GM11168 (cell line): ENCODE data around the gene PGAP1.

Source experiments
- in situ Hi-C: fragments of 300-500 bp; cut with MboI; formaldehyde crosslinking; loops from one replicate; pipeline ENCODE4 v1.12.0; 2022; ENCODE audit warnings: low sequenced_read_pairs; ENCODE audit not compliant: unreplicated experiment

Gene PGAP1, protein sequence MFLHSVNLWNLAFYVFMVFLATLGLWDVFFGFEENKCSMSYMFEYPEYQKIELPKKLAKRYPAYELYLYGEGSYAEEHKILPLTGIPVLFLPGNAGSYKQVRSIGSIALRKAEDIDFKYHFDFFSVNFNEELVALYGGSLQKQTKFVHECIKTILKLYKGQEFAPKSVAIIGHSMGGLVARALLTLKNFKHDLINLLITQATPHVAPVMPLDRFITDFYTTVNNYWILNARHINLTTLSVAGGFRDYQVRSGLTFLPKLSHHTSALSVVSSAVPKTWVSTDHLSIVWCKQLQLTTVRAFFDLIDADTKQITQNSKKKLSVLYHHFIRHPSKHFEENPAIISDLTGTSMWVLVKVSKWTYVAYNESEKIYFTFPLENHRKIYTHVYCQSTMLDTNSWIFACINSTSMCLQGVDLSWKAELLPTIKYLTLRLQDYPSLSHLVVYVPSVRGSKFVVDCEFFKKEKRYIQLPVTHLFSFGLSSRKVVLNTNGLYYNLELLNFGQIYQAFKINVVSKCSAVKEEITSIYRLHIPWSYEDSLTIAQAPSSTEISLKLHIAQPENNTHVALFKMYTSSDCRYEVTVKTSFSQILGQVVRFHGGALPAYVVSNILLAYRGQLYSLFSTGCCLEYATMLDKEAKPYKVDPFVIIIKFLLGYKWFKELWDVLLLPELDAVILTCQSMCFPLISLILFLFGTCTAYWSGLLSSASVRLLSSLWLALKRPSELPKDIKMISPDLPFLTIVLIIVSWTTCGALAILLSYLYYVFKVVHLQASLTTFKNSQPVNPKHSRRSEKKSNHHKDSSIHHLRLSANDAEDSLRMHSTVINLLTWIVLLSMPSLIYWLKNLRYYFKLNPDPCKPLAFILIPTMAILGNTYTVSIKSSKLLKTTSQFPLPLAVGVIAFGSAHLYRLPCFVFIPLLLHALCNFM

DNA sequence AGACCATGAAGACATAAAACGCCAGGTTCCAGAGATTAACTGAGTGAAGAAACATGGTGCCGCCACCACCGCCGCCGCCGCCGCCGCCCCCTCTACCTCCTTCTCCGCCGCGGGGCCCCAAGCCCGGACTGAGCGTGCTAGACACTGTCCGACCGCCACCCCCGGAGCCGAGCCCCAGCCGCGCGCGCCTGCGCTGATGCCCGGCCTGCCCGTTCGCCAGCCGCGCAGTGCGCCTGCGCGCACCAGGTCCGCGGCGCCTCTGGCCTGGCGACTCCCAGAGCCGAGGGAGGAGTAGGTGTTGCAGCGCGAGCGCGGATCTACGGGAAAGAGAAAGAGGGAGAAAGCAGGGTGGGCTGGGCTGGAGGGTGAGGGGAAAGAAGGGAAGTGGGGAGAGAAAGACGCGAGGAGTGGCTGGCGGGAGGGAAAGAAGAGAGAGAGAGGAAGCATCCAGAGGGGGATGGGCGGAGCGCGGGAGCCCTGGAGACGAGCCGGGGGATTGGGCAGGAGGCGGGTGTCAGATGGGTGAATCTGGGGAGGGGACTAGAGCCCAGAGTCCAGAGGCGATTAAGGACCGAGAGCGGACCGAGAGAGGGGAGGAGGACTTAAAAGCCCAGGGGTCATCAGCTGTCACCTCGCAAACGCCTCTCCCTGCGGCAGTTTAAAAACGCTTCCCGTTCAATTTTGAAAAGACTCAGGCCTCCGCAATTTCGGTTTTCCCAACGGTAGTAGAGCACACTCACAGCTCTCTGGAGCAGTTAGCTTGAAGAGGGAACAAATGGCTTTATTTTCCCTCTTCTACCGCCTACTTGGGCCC is at the start of gene PGAP1:
Gene PGAP1 (minus strand): TSS at position 146 of the 814 bp plus-strand sequence. CDS start 91 bp downstream, at position 55.
- in situ Hi-C loops = no loop called here

DNA sequence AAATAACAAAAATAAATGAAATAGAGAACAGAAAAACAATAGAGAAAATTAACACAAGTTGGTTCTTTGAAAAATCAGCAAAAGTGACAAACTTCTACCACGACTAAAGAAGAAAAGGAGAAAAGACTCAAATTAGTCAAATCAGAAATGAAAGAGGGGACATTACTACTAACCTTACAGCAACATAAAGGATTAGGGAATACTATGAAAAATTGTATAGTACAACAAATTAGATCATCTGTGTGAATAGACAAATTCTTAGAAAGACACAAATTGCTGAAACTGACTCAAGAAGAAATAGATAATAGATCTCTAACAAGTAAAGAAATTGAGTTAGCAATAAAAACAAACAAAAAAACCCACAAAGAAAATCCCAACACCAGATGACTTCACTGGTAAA is 48.5 kb upstream of the PGAP1 start:
- in situ Hi-C loops = no loop called here

DNA sequence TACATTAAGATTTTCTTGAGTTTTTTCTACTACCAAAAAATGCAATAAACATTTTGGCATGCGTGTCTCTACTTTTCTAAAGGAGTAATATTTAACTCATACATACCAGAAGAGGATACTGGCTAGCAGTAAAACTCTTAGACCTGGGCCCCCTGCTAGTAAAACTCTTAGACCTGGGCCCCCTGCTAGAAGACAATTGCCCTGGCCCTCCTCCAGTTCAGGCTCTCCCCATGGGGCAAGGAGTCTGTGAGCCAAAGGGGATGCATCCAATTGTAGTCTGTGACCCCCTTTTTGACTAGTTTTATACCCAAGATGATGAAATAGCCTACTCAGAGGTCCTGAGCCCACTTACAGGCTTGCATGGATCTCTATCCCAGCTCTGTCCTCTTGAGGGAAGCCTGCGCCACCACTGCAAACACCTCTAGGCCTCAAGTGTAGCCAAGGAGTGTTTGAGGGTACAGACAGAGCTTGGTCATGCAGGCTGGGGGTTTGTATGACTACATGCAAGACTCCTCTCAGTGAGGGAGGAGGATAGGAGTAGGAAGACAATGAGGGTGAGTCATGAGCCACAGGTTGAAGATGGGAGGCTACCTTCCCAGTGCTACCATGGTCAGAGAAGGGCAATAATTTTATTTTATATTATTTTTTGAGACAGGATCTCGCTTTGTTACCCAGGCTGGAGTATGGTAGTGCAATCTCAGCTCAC is 45.2 kb upstream of the PGAP1 start:
- in situ Hi-C loops = no loop called here

DNA sequence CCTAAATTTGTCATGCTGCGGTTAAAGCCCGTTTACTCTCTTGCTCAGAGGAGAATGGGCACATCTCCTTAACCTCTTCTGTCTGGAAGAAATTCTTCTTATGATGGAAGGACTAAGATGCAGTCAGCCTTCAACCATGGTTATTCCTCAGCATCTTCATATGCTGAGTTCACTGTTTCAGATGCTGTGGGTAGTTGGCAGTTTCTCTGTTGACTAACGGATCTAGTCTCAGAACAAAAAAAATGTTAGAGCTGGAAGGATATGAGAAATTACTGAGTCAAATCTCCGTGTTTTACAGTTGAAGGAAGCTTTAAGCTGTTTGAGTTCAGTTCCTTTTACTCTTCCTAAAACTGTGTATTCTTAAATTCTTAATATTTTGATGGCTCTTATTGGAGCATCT is 43.6 kb upstream of the PGAP1 start:
- in situ Hi-C loops = no loop called here

DNA sequence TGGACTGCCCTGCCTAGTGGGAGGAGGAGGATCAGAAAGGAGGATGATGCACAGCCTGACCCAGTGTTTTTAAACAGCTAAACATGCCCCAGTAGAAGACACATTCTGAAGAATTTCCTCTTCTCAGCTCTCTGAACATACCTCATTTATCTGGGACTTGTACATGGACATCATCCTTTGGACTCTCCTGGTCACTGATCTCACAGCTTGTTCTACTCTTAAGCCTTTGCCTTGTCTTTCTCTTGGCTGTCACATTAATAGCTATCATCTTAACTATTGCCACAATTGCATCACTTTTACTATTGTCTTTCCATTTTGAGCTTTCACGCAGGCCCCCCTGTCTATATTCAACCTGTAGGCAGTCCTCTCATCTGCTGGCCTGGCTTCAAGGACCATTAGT is 42.0 kb upstream of the PGAP1 start:
- in situ Hi-C loops = no loop called here

DNA sequence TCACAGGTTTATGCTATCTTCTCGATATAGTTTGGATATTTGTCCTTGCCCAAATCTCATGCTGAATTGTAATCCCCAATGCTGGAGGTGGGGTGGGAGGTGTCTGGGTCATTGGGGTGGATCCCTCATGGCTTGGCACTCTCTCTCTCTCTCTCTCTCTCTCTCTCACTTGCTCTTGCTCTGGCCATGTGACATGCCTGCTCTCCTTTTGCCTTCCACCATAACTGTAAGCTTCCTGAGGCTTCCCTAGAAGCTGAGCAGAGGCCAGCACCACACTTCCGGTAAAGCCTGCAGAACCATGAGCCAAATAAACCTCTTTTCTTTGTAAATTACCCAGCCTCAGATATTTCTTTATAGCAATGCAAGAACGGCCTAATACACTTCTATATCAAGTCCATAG is 41.3 kb upstream of the PGAP1 start:
- in situ Hi-C loops = no loop called here

DNA sequence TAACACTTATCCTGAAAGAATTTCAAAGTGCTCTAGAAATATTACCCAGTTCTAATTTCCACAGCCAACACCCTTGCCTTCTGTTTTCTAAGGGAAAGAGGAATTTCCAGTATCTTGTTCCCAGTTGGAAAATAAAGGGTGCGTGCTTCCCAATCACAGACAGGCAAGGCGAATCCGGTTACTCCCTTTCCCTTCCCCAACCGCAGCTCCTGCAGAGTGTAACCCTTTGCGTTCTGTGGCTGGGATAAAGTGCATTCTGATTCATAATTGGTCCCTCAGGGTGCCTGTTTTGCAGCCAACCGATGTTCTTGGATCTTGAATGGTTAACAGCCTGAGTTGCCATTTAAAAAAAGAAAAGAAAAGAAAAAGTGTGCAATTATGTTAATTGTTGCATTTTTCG is 40.6 kb upstream of the PGAP1 start:
- in situ Hi-C loops = no loop called here

DNA sequence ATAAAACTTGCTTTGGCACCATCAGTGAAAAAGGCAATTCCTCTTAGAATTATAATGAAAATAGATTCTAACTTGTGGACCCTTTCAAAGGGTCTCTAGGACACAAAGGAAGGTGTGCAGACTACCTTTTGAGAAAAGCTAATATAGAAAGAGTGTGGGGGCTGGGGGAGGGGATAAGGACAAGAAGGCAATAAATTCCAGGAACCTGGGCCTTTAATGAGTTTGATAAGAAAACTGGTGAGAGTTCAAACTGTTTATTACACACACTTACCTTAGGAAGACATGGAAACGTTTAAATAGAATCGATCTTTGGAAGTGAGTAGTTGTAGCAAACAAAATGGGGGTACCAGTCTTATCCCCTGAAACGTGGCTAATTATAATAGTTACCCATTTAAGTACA is 39.6 kb upstream of the PGAP1 start:
- in situ Hi-C loops = no loop called here

DNA sequence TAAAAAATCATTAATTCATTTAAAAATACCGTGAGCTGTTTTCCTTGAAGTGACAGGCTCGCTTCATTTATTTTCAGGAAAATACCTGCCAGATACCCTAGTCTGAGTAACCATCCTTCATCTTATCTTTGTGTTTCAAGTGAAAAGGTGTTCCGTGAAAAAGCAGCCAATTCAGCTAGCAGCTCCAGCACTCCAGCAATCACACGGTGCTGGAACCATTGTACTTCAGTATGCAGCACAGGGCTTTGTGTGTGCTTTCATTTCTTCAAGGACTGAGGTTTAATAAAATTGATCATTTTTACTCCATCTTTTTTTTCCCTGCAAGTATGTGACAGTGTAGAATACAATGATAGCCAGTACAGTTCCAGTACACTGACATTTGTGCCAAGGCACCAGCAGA is 39.1 kb upstream of the PGAP1 start:
- in situ Hi-C loops = no loop called here

DNA sequence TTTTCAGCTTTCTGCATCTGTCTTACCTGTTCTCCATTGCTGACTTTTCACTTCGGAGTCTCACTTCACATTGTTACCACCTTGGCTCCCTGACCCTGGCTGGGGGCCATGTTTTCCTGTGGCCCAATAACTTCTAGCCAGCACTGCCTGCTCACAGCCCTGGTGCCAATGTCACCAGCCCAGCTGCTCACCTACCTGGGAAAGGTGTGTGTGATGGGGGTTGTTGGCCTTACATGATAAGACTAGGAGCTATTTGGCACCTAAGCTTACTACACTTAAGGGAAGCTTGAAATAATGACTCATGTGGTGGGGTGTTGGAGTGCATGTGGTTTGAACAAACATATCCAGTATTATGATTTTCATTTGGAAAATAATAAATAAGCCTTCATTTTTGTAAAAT is 37.5 kb upstream of the PGAP1 start:
- in situ Hi-C loops = no loop called here

DNA sequence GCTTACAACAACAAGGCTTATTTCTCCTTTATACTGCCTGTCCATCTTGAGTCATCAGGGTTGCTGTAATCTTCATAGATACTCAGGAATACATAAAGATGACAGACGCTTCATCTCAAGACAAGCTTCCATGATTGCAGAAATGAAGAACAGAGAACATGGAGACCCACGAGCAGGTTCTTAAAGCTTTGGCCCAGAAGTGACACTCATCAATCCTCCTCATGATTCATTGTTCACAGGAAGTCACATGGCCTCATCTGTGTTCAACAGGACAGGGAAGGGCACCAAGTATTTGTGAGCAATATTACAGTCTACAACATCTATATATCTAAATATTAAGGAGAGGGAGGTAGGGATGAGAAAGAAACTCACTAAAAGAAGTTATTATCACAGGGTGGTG is 36.5 kb upstream of the PGAP1 start:
- in situ Hi-C loops = no loop called here

DNA sequence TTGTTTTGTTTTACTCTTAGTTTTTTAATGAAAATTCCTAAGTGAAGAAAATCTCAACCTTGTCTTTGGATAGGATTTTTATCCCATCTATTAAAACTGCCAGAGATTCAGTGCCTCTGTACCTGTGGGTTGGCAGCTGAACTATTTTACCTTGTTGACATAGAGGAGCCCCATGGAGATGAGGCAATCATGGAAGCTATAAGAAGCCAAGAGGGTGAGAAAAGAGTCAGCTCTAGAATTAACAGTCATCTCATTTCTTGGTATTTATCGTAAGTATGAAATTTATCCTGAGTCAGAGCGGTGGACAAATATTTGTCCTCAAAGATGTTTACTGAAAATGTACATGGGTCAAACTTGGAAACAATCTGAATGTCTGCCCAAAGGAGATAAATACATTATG is 35.8 kb upstream of the PGAP1 start:
- in situ Hi-C loops = no loop called here

DNA sequence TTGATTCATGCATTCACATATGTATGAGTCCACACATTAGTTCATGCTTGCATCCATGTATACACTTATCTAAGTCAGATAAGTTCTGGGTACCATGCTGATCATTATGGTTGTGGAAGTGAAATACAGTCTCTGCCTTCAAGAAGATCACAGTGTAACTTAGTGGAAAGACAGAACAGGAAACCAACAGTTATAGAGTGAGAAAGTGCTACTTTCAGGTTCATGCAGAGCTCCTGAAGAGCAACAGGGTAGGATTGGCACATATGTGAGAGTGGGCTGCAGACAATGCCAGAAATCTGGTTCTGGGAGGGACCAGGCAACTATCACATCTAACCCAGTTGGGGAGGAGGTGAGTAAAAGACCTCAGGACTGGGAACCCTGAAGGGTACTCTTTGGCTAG is 35.4 kb upstream of the PGAP1 start:
- in situ Hi-C loops = no loop called here

DNA sequence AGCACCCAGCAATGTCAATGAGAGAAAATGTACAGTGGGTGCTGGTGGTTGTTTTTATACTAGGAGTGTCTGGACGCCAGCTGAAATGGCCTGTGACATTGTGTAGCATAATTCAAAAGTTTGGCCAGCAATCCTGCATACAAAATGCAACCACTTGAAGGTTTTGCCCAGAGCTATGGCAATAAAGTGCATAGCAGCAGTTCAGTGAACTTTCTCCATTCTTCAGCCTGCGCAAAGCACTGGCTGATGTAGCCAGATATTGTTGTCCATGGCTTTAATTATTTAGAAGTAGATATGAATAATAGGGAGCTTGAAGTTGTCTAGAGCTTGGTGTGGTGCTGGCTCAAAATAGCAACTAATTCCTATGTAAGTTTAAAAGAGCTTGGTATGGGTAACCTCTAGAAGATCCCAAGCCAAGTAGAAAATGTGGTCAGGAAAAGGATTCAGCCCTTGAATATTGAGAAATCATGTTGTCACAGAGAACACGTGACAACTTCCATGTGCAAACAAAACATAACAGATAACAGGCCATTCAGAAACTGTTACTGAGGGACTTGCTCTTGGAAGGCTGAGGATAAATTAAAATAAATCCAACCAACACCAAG is 33.3 kb upstream of the PGAP1 start:
- in situ Hi-C loops = no loop called here

DNA sequence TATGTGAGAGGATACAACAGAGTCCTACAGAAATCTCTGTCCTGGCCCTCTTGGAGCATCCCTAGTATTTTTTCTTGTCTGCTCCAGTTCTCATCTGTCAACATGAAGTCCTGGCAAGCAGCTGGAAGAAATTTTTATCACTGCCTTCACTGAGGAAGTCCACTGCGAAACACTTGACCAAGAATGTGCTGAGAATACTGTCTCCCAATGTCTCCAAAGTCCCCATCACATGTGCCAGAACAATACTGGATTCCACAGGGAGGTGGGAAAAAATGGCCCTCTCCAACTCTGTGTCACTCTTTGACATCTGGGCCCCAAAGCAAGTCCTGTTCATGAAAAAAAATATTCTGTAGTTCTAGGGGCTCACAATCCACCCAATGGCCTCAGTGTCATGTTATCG is 32.8 kb upstream of the PGAP1 start:
- in situ Hi-C loops = no loop called here

DNA sequence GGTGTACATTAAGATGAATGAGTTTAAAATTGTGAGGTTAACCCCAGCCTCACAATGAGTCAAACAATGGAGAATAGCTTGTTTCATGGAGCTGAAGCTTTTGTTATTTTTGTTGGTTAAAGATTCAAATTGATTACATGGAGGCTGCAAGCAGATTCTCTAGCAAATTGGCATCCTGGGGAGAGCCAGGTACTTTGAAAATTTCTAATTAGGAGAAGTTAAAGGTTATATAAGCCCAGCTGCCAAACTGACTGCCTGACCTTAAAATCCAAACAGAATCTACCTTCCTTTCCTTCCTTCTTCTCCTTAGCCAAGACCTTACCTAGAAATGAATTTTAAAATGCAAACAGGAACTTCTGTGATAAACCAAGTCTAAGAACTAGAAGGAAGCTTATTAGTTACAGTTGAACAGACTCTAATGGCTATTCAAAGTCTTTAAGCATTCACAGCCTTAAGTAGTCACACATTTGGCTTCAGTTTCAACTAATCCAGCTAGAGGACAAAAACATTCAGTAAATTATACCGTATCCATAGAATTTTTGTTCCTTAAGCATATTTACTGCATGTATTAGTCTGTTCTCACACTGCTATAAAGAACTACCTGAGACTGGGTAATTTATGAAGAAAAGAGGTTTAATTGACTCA is 31.5 kb upstream of the PGAP1 start:
- in situ Hi-C loops = no loop called here

DNA sequence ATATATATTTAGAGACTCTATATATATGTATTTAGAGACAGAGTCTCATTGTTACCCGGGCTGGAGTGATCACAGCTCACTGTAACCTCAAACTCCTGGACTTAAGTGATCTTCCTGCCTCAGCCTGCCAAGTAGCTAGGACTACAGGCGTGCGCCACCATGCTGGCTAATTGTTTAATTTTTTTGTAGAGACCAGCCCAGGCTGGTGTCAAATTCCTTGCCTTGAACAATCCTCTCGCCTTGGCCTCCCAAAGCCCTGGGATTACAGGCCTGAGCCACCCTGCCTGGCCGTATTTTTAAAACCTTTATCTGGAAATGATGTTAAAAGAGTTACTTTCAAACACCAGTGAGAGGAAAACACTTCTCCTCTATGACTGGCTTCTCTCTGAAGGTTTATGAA is 30.9 kb upstream of the PGAP1 start:
- in situ Hi-C loops = no loop called here

DNA sequence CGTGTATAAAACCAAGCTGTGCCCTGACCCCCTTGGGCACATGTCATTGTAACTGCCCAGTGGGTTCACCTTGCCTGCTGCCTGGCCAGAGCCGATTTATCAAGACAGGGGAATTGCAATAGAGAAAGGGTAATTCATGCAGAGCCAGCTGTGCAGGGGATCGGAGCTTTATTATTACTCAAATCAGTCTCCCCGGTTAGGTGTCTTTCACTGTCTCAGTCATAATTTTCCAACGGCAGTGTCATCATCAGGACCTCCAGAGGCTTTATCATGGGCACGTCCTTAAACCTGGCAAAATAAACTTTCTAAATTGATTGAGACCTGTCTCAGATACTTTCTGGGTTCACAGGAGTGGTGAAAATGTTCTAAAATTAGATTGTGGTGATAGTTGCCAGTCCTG is 29.6 kb upstream of the PGAP1 start:
- in situ Hi-C loops = no loop called here

DNA sequence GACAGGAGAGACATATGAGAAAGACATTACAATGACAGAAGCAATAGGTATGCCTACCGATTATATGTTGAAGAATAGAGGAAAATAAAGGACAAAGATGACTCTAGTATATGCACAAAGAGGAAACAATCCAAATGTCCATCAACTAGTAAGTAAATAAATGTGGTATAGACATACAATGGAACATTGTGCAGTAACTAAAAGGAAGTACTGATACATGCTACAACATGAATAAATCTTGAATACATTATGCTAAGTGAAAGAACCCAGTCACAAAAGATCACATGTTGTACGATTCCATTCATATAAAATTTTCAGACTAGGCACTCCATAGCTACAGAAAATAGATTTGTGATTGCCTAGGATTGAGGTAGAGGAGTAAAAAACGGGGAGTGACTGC is 28.5 kb upstream of the PGAP1 start:
- in situ Hi-C loops = no loop called here
